ENCODE measurements around the gene EMP1. TPM values are rescaled to one million over a fixed set of nuclear protein-coding genes. Genes with fewer than 3 reads are reported as not detected.

EMP1 gene
- total and polyA plus RNA-seq, 2 donors (not counting 3 experiments of a cell fraction or from before 2014, with no cell fraction given), result 265 to 528 TPM

DNA sequence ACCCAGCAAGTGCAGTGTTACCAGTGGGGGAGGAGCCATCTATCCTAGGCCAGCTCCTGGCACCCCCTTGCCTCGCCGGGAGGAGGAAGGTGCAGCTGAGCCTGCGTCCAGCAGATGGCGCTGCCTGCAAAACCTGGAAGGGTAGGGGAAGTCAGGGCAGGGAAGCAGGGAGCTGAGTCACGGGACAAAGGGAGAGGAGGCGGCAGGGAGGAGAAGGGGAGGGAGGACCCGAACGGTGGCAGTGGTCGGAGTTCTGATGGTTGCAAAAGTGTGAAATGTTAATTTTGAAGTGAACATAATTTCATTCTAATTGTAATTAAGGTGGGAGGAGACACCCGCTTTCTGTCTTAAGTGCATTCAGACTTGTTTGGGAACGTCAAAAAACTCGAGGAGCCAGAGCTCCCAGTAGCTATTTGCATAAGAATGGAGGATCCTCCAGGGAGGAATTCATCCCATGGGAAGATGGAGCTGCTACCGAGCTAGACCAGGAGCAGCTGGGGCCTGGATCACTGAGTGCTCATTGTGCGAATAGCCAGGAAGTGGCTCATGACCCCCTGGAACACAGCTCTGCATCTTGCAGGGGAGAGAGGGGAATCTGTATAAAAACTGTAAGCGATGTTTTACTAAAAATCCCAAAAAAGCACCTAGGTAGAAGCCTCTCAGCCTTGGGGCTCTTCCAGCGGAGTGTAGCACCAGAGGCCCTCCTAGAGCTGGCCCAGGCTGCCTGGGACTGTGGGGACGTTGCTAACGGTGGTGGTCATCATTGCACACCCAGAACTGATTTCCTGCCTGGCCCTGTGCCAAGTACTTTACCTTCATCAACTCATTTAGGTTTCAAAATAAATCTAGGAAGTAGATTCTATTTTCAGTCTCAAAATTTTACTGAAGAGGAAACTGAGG is 59.5 kb downstream of the EMP1 start:
- no peaks in the 10 kb centered on the region for H3K36me3 ChIP-seq (ENCODE audit: control insufficient read depth in 2 of 2, extremely low read depth in 1 of 2, insufficient read depth in 2 of 2, low read length in 2 of 2)
- H3K4me1 ChIP-seq (ENCODE audit: control insufficient read depth, extremely low read depth, insufficient read depth, low read length), result peaks cover 17% of the 10 kb centered on the region
- TF ChIP-seq FOS (IDR thresholded peaks at IDR 0.05; ENCODE audit: borderline replicate concordance, insufficient read depth, low read length), result peak; percentile 54
- TF ChIP-seq CTCF (IDR thresholded peaks at IDR 0.05; ENCODE audit: extremely low read depth in 1 of 2, insufficient read depth in 1 of 2, low read depth in 1 of 2, low read length in 2 of 2), result peak; percentile 98 to 100
- peak; percentile 71 for TF ChIP-seq POLR2AphosphoS5 (IDR thresholded peaks at IDR 0.05; ENCODE audit: insufficient read depth, low read depth, low read length)
- no peak for TF ChIP-seq GATA2 (IDR thresholded peaks at IDR 0.05; ENCODE audit: insufficient read depth, insufficient read length, low read depth, low read length)
- peak overlapping the region in 2 of 3 experiments; percentile 27 to 34 for H3K4me3 ChIP-seq (replicated peaks in 1 of 3; ENCODE audit: insufficient read depth in 1 of 3, low read depth in 1 of 3, low read length in 3 of 3)
- H2AFZ ChIP-seq (ENCODE audit: low read depth, low read length), result peak overlapping the region; percentile 86
- POLR2A ChIA-PET, result interaction anchor here (0.7 kb wide), 1 partner anchor 54 kb away, joined by 4 read pairs; no protein-coding TSS in a partner anchor
- H3K9me1 ChIP-seq (replicated peaks; ENCODE audit: control insufficient read depth, extremely low read depth, insufficient read depth, low read length), result no peaks in the 10 kb centered on the region
- FAIRE-seq, result peak; percentile 97
- peak overlapping the region; percentile 57 for H3K9ac ChIP-seq (replicated peaks; ENCODE audit: extremely low read depth, insufficient read depth, low read length)
- CTCF ChIA-PET, result interaction anchor here (0.6 to 4.2 kb wide), 38 partner anchors 10 to 930 kb away, joined by 3 to 57 read pairs (median 4); partner anchors contain the start of genes EMP1 and FAM234B
- no peaks in the 10 kb centered on the region for H3K79me2 ChIP-seq (ENCODE audit: control insufficient read depth, insufficient read depth, low read length)
- peak; percentile 96 for DNase-seq (ENCODE audit: low read depth, low spot score)
- H3K4me2 ChIP-seq (ENCODE audit: insufficient read depth, low read length), result peak overlapping the region; percentile 59
- dilution Hi-C loops (cut with MboI; ENCODE audit: extremely low pct_ligation_motif_present, low sequenced_read_pairs) (no loop called here), intact Hi-C loops (cut with micrococcal nuclease) (loop anchor here (1.0 to 5.0 kb wide), 4 partner anchors 22 to 405 kb away; no protein-coding TSS in a partner anchor)
- H3K27me3 ChIP-seq (ENCODE audit: control insufficient read depth in 2 of 2, insufficient read depth in 2 of 2, low read length in 2 of 2), result no peaks in the 10 kb centered on the region
- no TSS peak for BruUV-seq (replicated peaks)
- no peaks in the 10 kb centered on the region for H3K9me3 ChIP-seq (replicated peaks; ENCODE audit: control insufficient read depth, insufficient read depth, low read length)
- peak overlapping the region; percentile 2 for H3K27ac ChIP-seq (ENCODE audit: insufficient read depth, low read depth, low read length)
- H4K20me1 ChIP-seq (replicated peaks; ENCODE audit: control insufficient read depth, extremely low read depth, insufficient read depth, low read length), result no peaks in the 10 kb centered on the region

Data from endothelial cell of umbilical vein (primary cell).